Measurements from ENCODE around the gene KNOP1. TPM values are rescaled to one million over a fixed set of nuclear protein-coding genes. Genes with fewer than 3 reads are reported as not detected.

Gene KNOP1
- polyA plus RNA-seq, 1 experiment = 5.0 TPM

DNA sequence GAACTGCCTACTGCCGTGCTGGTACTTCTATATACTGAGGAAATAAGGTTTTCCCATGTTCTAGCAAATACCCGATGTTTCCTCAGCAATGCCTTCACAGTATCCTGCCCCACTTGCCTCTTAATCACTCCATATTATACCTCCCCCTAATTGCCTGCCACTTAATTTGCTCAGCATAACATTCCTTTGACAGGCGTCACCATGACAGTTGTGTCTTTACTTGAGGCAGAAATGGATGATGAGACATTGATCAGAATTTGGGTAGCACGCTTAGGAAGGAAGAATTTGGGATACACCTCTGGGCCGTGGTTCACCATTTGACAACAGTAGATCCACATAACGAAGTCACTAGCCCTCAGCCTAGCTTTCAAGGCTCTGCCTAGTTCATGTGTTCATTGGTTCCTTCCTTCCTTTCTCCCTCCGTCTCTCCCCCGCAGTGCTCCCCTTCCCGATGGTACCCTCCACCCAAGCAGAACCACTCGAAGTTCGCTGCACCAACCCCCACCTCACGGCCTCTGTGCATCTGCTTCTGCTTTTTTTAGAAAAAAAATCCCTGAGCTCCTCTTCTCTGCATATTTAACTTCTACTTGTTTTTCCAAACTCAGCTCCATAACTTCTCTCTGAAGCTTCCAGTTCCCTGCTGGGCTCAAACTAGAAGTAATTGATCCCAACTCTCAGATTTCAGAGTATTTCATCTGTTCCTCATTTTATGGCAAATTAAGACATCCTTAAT, 19.4 kb upstream of the KNOP1 start:
- no peaks in the 10 kb centered on the region for H3K36me3 ChIP-seq (ENCODE audit: control insufficient read depth, insufficient read depth, low read length)
- CTCF ChIA-PET = interaction anchor here (1.0 kb wide), 1 partner anchor 57 kb away, joined by 3 read pairs; no protein-coding TSS in a partner anchor
- no peaks in the 10 kb centered on the region for H3K27me3 ChIP-seq (ENCODE audit: control insufficient read depth, insufficient read depth, low read length)
- DNase-seq (ENCODE audit: low read depth) = no peak
- no peak for TF ChIP-seq CTCF (IDR thresholded peaks at IDR 0.05; ENCODE audit: insufficient read depth, low read depth, low read length)
- POLR2A ChIA-PET = no interaction called here
- no peak overlapping the region for H3K4me3 ChIP-seq (ENCODE audit: low read depth, low read length)

- no peak for DNase-seq (ENCODE audit: low read depth)
- CTCF ChIA-PET = interaction anchor here (1.8 kb wide), 1 partner anchor 172 kb away, joined by 5 read pairs; no protein-coding TSS in a partner anchor
- POLR2A ChIA-PET = no interaction called here
- Histone ChIP-seq H3K27me3 (ENCODE audit: control insufficient read depth, insufficient read depth, low read length) (no peaks in the 10 kb centered on the region), H3K36me3 (ENCODE audit: control insufficient read depth, insufficient read depth, low read length) (no peaks in the 10 kb centered on the region), H3K4me3 (ENCODE audit: low read depth, low read length) (no peak overlapping the region)
- no peak for TF ChIP-seq CTCF (IDR thresholded peaks at IDR 0.05; ENCODE audit: insufficient read depth, low read depth, low read length)
These were observed 17.2 kb upstream of the KNOP1 start for GRCh38 chr16:19735074-19735867.

- Histone ChIP-seq H3K36me3 (ENCODE audit: control insufficient read depth, insufficient read depth, low read length) (no peaks in the 10 kb centered on the region), H3K4me3 (ENCODE audit: low read depth, low read length) (no peak overlapping the region), H3K27me3 (ENCODE audit: control insufficient read depth, insufficient read depth, low read length) (no peaks in the 10 kb centered on the region)
- no peak for DNase-seq (ENCODE audit: low read depth)
- no peak for TF ChIP-seq CTCF (IDR thresholded peaks at IDR 0.05; ENCODE audit: insufficient read depth, low read depth, low read length)
- POLR2A ChIA-PET = interaction anchor here (0.7 kb wide), 1 partner anchor 148 kb away, joined by 10 read pairs; no protein-coding TSS in a partner anchor
- CTCF ChIA-PET = no interaction called here
These were observed 15.5 kb upstream of the KNOP1 start for GRCh38 chr16:19733551-19733950.

GRCh38 chr16:19728636-19728965, 10.6 kb upstream of the KNOP1 start:
- DNase-seq (ENCODE audit: low read depth) = no peak
- H3K36me3 ChIP-seq (ENCODE audit: control insufficient read depth, insufficient read depth, low read length) = no peaks in the 10 kb centered on the region
- H3K27me3 ChIP-seq (ENCODE audit: control insufficient read depth, insufficient read depth, low read length) = no peaks in the 10 kb centered on the region
- ChIA-PET CTCF (interaction anchor here (1.9 kb wide), 1 partner anchor 15 kb away, joined by 5 read pairs; no protein-coding TSS in a partner anchor), POLR2A (no interaction called here)
- no peak for TF ChIP-seq CTCF (IDR thresholded peaks at IDR 0.05; ENCODE audit: insufficient read depth, low read depth, low read length)
- no peak overlapping the region for H3K4me3 ChIP-seq (ENCODE audit: low read depth, low read length)

DNA sequence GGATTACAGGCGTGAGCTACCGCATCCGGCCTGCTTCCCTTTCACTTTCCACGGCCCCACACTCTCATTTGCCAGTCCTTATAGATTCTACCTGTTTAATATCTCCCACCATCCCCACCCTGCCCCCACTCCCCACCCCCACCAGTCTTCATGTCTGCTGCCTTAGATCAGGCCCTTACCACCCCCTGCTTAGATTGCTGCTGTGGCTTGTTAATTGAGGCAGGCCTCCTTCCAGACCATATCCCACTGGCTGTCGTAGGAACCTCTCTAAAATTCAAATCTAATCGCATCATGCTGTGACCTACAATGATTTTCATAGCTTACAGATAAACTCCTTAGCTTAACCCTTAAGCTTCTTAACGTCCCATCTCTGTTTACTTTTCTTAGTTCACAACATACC, 5.0 kb upstream of the KNOP1 start:
- ChIA-PET CTCF (interaction anchor here (0.7 to 1.4 kb wide), 3 partner anchors 8 to 164 kb away, joined by 3 to 4 read pairs (median 3); no protein-coding TSS in a partner anchor), POLR2A (no interaction called here)
- Histone ChIP-seq H3K4me3 (ENCODE audit: low read depth, low read length) (no peak overlapping the region), H3K27me3 (ENCODE audit: control insufficient read depth, insufficient read depth, low read length) (no peaks in the 10 kb centered on the region), H3K36me3 (ENCODE audit: control insufficient read depth, insufficient read depth, low read length) (no peaks in the 10 kb centered on the region)
- no peak for DNase-seq (ENCODE audit: low read depth)
- TF ChIP-seq CTCF (IDR thresholded peaks at IDR 0.05; ENCODE audit: insufficient read depth, low read depth, low read length) = no peak

Measured in BJ (cell line).